Parathyroid adenoma (tissue), 2 donors: ENCODE measurements around the gene KRTAP10-8.
"Not testable (repeated sequence)": the region's sequence is repeated elsewhere in the genome, so short reads cannot be mapped to it uniquely, and the experiment has no call there.

Source experiments
- H2AFZ ChIP-seq: fragments of 300-600 bp; sonication (generic); one replicate; pipeline ENCODE4 v1.7.0; 2017; ENCODE audit warnings: antibody characterized with exemption, mild to moderate bottlenecking
- H3K27ac ChIP-seq: fragments of 300-600 bp; sonication (generic); one replicate; pipeline ENCODE4 v1.7.0; 2017
- H3K27me3 ChIP-seq: fragments of 300-600 bp; sonication (generic); one replicate; pipeline ENCODE4 v1.7.0; 2017; ENCODE audit warnings: low read length; ENCODE audit not compliant: control insufficient read depth, insufficient read depth
- H3K36me3 ChIP-seq: fragments of 300-600 bp; sonication (generic); one replicate; pipeline ENCODE4 v1.7.0; 2017; ENCODE audit warnings: low read length; ENCODE audit not compliant: control insufficient read depth, insufficient read depth
- H3K4me1 ChIP-seq: fragments of 300-600 bp; sonication (generic); one replicate; pipeline ENCODE4 v1.7.0; 2017; ENCODE audit warnings: control low read depth
- H3K4me2 ChIP-seq: fragments of 300-600 bp; sonication (generic); one replicate; pipeline ENCODE4 v1.7.0; 2017; ENCODE audit warnings: low read length
- H3K4me3 ChIP-seq: fragments of 300-600 bp; sonication (generic); one replicate; pipeline ENCODE4 v1.7.0; 2017; ENCODE audit warnings: low read depth, low read length
- H3K79me2 ChIP-seq: fragments of 300-600 bp; sonication (generic); one replicate; pipeline ENCODE4 v1.7.0; 2017; ENCODE audit warnings: control low read depth
- H3K9ac ChIP-seq: fragments of 300-600 bp; sonication (generic); one replicate; pipeline ENCODE4 v1.7.0; 2017; ENCODE audit warnings: mild to moderate bottlenecking
- H3K9me3 ChIP-seq: fragments of 300-600 bp; sonication (generic); one replicate; pipeline ENCODE4 v1.7.0; 2017; ENCODE audit warnings: low read length; ENCODE audit not compliant: control insufficient read depth
- CTCF ChIP-seq: fragments of 300-600 bp; sonication (generic); IDR thresholded peaks from one replicate; pipeline ENCODE4 v1.7.0; 2017; ENCODE audit warnings: antibody characterized with exemption, mild to moderate bottlenecking
- donor health status: primary hyperparathyroidism.

Gene KRTAP10-8

GRCh38 chr21:44626262-44626661 lies 14.4 kb downstream of the KRTAP10-8 start:
- no peak overlapping the region for H3K4me2 ChIP-seq
- H3K27me3 ChIP-seq, result no peaks in the 10 kb centered on the region
- no peak overlapping the region for H3K27ac ChIP-seq
- no peak overlapping the region for H2AFZ ChIP-seq
- H3K36me3 ChIP-seq, result no peaks in the 10 kb centered on the region
- no peak overlapping the region for H3K4me3 ChIP-seq
- H3K79me2 ChIP-seq, result no peaks in the 10 kb centered on the region
- H3K9ac ChIP-seq, result no peak overlapping the region
- H3K9me3 ChIP-seq, result no peaks in the 10 kb centered on the region
- TF ChIP-seq CTCF, result no peak
- no peaks in the 10 kb centered on the region for H3K4me1 ChIP-seq

- Histone ChIP-seq H3K4me2 (no peak within 1 kb of the TSS), H3K4me1 (no peaks in the 10 kb centered on the region), H3K4me3 (no peak within 1 kb of the TSS), H3K9ac (no peak within 1 kb of the TSS), H3K27me3 (no peaks in the 10 kb centered on the region), H3K36me3 (no peaks in the 10 kb centered on the region), H3K79me2 (no peaks in the 10 kb centered on the region), H3K27ac (no peak within 1 kb of the TSS), H2AFZ (no peak within 1 kb of the TSS), H3K9me3 (no peaks in the 10 kb centered on the region)
- no peak for TF ChIP-seq CTCF
Measured at GRCh38 chr21:44626673-44627143, 14.8 kb downstream of the KRTAP10-8 start, which contains the start of gene KRTAP10-9. Gene KRTAP10-9 (plus strand): TSS chr21:44627093. CDS start chr21:44627172, 79 bp downstream.

- not testable (repeated sequence) for H3K9me3 ChIP-seq, H3K4me2 ChIP-seq, H2AFZ ChIP-seq, H3K9ac ChIP-seq, H3K27me3 ChIP-seq, H3K36me3 ChIP-seq, H3K4me1 ChIP-seq, H3K27ac ChIP-seq, H3K4me3 ChIP-seq, H3K79me2 ChIP-seq
Measured at GRCh38 chr21:44627181-44627822, 15.4 kb downstream of the KRTAP10-8 start.

GRCh38 chr21:44627831-44628233 lies 16.0 kb downstream of the KRTAP10-8 start:
- H3K4me3 ChIP-seq, H3K9ac ChIP-seq, H3K79me2 ChIP-seq, H2AFZ ChIP-seq, H3K4me2 ChIP-seq, H3K9me3 ChIP-seq, H3K36me3 ChIP-seq, H3K4me1 ChIP-seq, H3K27me3 ChIP-seq, H3K27ac ChIP-seq: not testable (repeated sequence)

- no peaks in the 10 kb centered on the region for H3K9me3 ChIP-seq
Measured at GRCh38 chr21:44628707-44629391, 17.0 kb downstream of the KRTAP10-8 start.

More at GRCh38 chr21:44628707-44629391, 17.0 kb downstream of the KRTAP10-8 start:
- H3K27ac ChIP-seq, result no peak overlapping the region
- H3K9ac ChIP-seq, result no peak overlapping the region
- H3K27me3 ChIP-seq, result no peaks in the 10 kb centered on the region
- H3K4me2 ChIP-seq, result no peak overlapping the region
- no peaks in the 10 kb centered on the region for H3K36me3 ChIP-seq
- no peak overlapping the region for H3K4me3 ChIP-seq
- no peak for TF ChIP-seq CTCF
- H3K4me1 ChIP-seq, result no peaks in the 10 kb centered on the region
- H3K79me2 ChIP-seq, result no peaks in the 10 kb centered on the region
- no peak overlapping the region for H2AFZ ChIP-seq
